ENCODE data around the gene TNFRSF21. TPM values are rescaled to one million over a fixed set of nuclear protein-coding genes. Genes with fewer than 3 reads are reported as not detected.
A peak's percentile ranks its signal among the peaks of the same experiment; 100 is the strongest.
"Not testable (repeated sequence)": the region's sequence is repeated elsewhere in the genome, so short reads cannot be mapped to it uniquely, and the experiment has no call there.

Gene TNFRSF21
- total and polyA plus RNA-seq, 9 of the 15 experiments (the other 6 are each of a cell fraction or from before 2014, with no cell fraction given), result 0.63 to 5.7 (median 2.2) TPM

DNA sequence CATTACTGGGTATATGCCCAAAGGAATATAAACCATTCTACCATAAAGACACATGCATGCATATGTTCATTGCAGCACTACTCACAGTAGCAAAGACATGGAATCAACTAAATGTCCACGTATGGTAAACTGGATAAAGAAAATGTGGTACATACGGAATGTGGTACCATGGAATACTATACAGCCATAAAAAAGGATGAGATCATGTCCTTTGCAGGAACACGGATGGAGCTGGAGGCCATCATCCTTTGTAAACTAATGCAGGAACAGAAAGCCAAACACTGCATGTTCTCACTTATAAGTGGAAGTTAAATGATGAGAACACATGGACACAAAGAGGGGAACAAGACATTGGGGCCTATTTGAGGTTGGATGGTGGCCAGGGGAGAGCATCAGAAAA is 81.6 kb downstream of the TNFRSF21 start:
- H3K4me2 ChIP-seq (ENCODE audit: insufficient read depth, low read length); intact Hi-C loops (cut with micrococcal nuclease); H3K9me3 ChIP-seq (replicated peaks; ENCODE audit: control insufficient read depth, insufficient read depth, low read depth, low read length); H3K36me3 ChIP-seq (ENCODE audit: control insufficient read depth, insufficient read depth, low read length); H4K20me1 ChIP-seq (replicated peaks; ENCODE audit: control insufficient read depth, insufficient read depth, low read length); in situ Hi-C loops (cut with MboI); H3K9me1 ChIP-seq (ENCODE audit: control insufficient read depth, insufficient read depth, low read length); POLR2A ChIA-PET; DNase-seq (ENCODE audit: extremely low read depth in 1 of 4, low spot score in 3 of 4); H3K4me1 ChIP-seq (replicated peaks in 1 of 2; ENCODE audit: control insufficient read depth in 2 of 2, insufficient read depth in 2 of 2, low read length in 2 of 2); CTCF ChIA-PET (ENCODE audit: low intra/inter-chr PET ratio); H3K79me2 ChIP-seq (ENCODE audit: control insufficient read depth, insufficient read depth, low read length); H3K27ac ChIP-seq (ENCODE audit: extremely low read depth, low read depth, low read length); ATAC-seq; BruUV-seq (replicated peaks); H3K27me3 ChIP-seq (ENCODE audit: control insufficient read depth in 2 of 2, insufficient read depth in 2 of 2, low read length in 2 of 2); H2AFZ ChIP-seq (ENCODE audit: low read depth, low read length); FAIRE-seq; H3K4me3 ChIP-seq; H3K9ac ChIP-seq (ENCODE audit: insufficient read depth in 1 of 2, low read depth in 2 of 2, low read length in 2 of 2): not testable (repeated sequence)
- WGBS (ENCODE audit: insufficient coverage, low coverage, missing lambda C conversion rate), result 16% methylated on average over 3 of the region's 3 CpGs
- TF ChIP-seq RBM25 (IDR thresholded peaks at IDR 0.05; ENCODE audit: low read depth, low read length, severe bottlenecking) (peak; percentile 53), SMARCA5 (IDR thresholded peaks at IDR 0.05) (peak; percentile 54; the same call in 1 of the 2 replicates), KDM1A (IDR thresholded peaks at IDR 0.05) (peak; percentile 20 to 46; a peak in 1 of 4 replicates), ADNP (tag; IDR thresholded peaks at IDR 0.05) (peak; percentile 36; the same call in 1 of the 2 replicates), BCOR (IDR thresholded peaks at IDR 0.05) (peak; percentile 66; the same call in 1 of the 2 replicates), ZNF146 (CRISPR knock-in tag; IDR thresholded peaks at IDR 0.05; ENCODE audit: unreplicated experiment) (peak; percentile 99)

DNA sequence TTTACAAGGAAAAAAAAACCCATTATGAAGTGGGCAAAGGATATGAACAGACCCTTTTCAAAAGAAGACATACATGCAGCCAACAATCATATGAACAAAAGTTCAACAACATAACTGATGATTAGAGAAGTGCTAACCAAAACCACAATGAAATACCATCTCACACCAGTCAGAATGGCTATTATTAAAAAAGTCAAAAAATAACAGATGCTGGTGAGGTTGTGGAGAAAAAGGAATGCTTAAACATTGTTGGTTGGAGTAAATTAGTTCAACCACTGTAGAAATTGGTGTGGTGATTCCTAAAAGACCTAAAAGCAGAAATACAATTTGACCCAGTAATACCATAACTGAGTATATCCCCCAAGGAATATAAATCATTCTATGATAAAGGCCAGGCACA is 86.5 kb downstream of the TNFRSF21 start:
- in situ Hi-C loops (cut with MboI); H2AFZ ChIP-seq (ENCODE audit: low read depth, low read length); FAIRE-seq; H3K9me1 ChIP-seq (ENCODE audit: control insufficient read depth, insufficient read depth, low read length); BruUV-seq (replicated peaks); H3K27ac ChIP-seq (ENCODE audit: extremely low read depth, low read depth, low read length); H3K9ac ChIP-seq (ENCODE audit: insufficient read depth in 1 of 2, low read depth in 2 of 2, low read length in 2 of 2); DNase-seq (ENCODE audit: extremely low read depth in 1 of 4, low spot score in 3 of 4); H3K36me3 ChIP-seq (ENCODE audit: control insufficient read depth, insufficient read depth, low read length); H3K27me3 ChIP-seq (ENCODE audit: control insufficient read depth in 2 of 2, insufficient read depth in 2 of 2, low read length in 2 of 2); intact Hi-C loops (cut with micrococcal nuclease); H4K20me1 ChIP-seq (replicated peaks; ENCODE audit: control insufficient read depth, insufficient read depth, low read length); CTCF ChIA-PET (ENCODE audit: low intra/inter-chr PET ratio); H3K4me1 ChIP-seq (replicated peaks in 1 of 2; ENCODE audit: control insufficient read depth in 2 of 2, insufficient read depth in 2 of 2, low read length in 2 of 2); ATAC-seq; H3K9me3 ChIP-seq (replicated peaks; ENCODE audit: control insufficient read depth, insufficient read depth, low read depth, low read length); H3K4me2 ChIP-seq (ENCODE audit: insufficient read depth, low read length); H3K4me3 ChIP-seq; H3K79me2 ChIP-seq (ENCODE audit: control insufficient read depth, insufficient read depth, low read length): not testable (repeated sequence)
- POLR2A ChIA-PET, result interaction anchor here (1.5 kb wide), 1 partner anchor 15 kb away, joined by 4 read pairs; no protein-coding TSS in a partner anchor
